ENCODE results near the gene GCC2. TPM values are rescaled to one million over a fixed set of nuclear protein-coding genes. Genes with fewer than 3 reads are reported as not detected.
"Not testable (repeated sequence)": the region's sequence is repeated elsewhere in the genome, so short reads cannot be mapped to it uniquely, and the experiment has no call there.

The GCC2 gene
- total and polyA plus RNA-seq, 12 donors: 9.5 to 48.0 (median 37.0) TPM

GRCh38 chr2:108449410-108450130, 564 bp downstream of the GCC2 start:
- WGBS, 4 donors: 0% methylated on average over 19 to 20 of the region's 20 CpGs
- Histone ChIP-seq H3K27ac (peak overlapping the region; percentile 81 to 98 (median 92)), H3K27me3 (no peaks in the 10 kb centered on the region), H3K9me3 (replicated peaks in 1 of 3) (no peaks in the 10 kb centered on the region), H3K36me3 (replicated peaks in 1 of 2) (peaks cover 0 to 26% of the 10 kb centered on the region in 2 donors), H3K4me3 (peak overlapping the region; percentile 63 to 98 (median 92)), H3K4me1 (replicated peaks in 1 of 2) (peaks cover 8 to 12% of the 10 kb centered on the region in 2 donors)
- TF ChIP-seq CTCF (IDR thresholded peaks at IDR 0.05): no peak
- TF ChIP-seq POLR2A (IDR thresholded peaks at IDR 0.05): no peak
- DNase-seq: peak in 4 of 7 donors; percentile 21 to 41 (median 33)
- intact Hi-C loops (cut with DNase I): loop anchor here in 1 of 2 donors (10.0 kb wide), 1 partner anchor 75 kb away; the partner anchor contains the start of gene SULT1C4

- Histone ChIP-seq H3K36me3 (replicated peaks in 1 of 2) (peaks cover 0 to 37% of the 10 kb centered on the region in 2 donors), H3K27me3 (no peaks in the 10 kb centered on the region), H3K27ac (no peak overlapping the region), H3K4me1 (replicated peaks in 1 of 2) (peaks cover 12% of the 10 kb centered on the region in 2 donors), H3K4me3 (no peak overlapping the region), H3K9me3 (replicated peaks in 1 of 3) (no peaks in the 10 kb centered on the region)
- no peak for TF ChIP-seq POLR2A (IDR thresholded peaks at IDR 0.05)
- TF ChIP-seq CTCF (IDR thresholded peaks at IDR 0.05): no peak
- intact Hi-C loops (cut with DNase I): no loop called here
- no peak for DNase-seq
- 90 to 96% (median 91%) methylated on average over 3 of the region's 3 CpGs for WGBS, 4 donors
Measured at GRCh38 chr2:108450863-108451262, 1.9 kb downstream of the GCC2 start.

- WGBS, 4 donors: 80 to 96% (median 88%) methylated on average over 4 of the region's 4 CpGs
- no peaks in the 10 kb centered on the region for H3K9me3 ChIP-seq (replicated peaks in 1 of 3)
- no peak overlapping the region for H3K4me3 ChIP-seq
- TF ChIP-seq CTCF (IDR thresholded peaks at IDR 0.05) (no peak), POLR2A (IDR thresholded peaks at IDR 0.05) (no peak)
- peaks cover 12% of the 10 kb centered on the region in 2 donors for H3K4me1 ChIP-seq (replicated peaks in 1 of 2)
- no peaks in the 10 kb centered on the region for H3K27me3 ChIP-seq
- intact Hi-C loops (cut with DNase I): no loop called here
- no peak overlapping the region for H3K27ac ChIP-seq
- peaks cover 0 to 46% of the 10 kb centered on the region in 2 donors for H3K36me3 ChIP-seq (replicated peaks in 1 of 2)
- DNase-seq: no peak
Measured at GRCh38 chr2:108451976-108452375, 3.0 kb downstream of the GCC2 start.

GRCh38 chr2:108453530-108453929, 4.5 kb downstream of the GCC2 start:
- intact Hi-C loops (cut with DNase I); H3K27me3 ChIP-seq; DNase-seq; H3K9me3 ChIP-seq (replicated peaks in 1 of 3); H3K4me3 ChIP-seq; H3K27ac ChIP-seq: not testable (repeated sequence)
- H3K4me1 ChIP-seq (replicated peaks in 1 of 2): peaks cover 7 to 12% of the 10 kb centered on the region in 2 donors
- 92 to 97% (median 96%) methylated on average over 4 of the region's 4 CpGs for WGBS, 4 donors
- peaks cover 0 to 46% of the 10 kb centered on the region in 2 donors for H3K36me3 ChIP-seq (replicated peaks in 1 of 2)
